Germinal center (tissue), 1 donor: ENCODE data around the gene LRRC4C.

Experiments used
- DNase-seq: peaks from one replicate; pipeline ENCODE4 v3.0.0; 2012; ENCODE audit warnings: mixed read lengths, low spot score

LRRC4C gene

GRCh38 chr11:40370821-40371616 is 1088.4 kb downstream of the LRRC4C start:
- no peak for DNase-seq

GRCh38 chr11:40360206-40360798 is 1099.2 kb downstream of the LRRC4C start:
- DNase-seq: no peak

GRCh38 chr11:40354121-40354520 is 1105.3 kb downstream of the LRRC4C start:
- no peak for DNase-seq

GRCh38 chr11:40340911-40341310 is 1118.5 kb downstream of the LRRC4C start:
- DNase-seq: no peak

GRCh38 chr11:40338739-40339138 is 1120.7 kb downstream of the LRRC4C start:
- DNase-seq: no peak

GRCh38 chr11:40338062-40338461 is 1121.4 kb downstream of the LRRC4C start:
- no peak for DNase-seq

- no peak for DNase-seq
Measured at GRCh38 chr11:40337118-40337517, 1122.3 kb downstream of the LRRC4C start.

- DNase-seq: no peak
Measured at GRCh38 chr11:40328890-40329614, 1130.4 kb downstream of the LRRC4C start.

- DNase-seq: no peak
Measured at GRCh38 chr11:40323241-40323640, 1136.2 kb downstream of the LRRC4C start.

- DNase-seq: no peak
Measured at GRCh38 chr11:40321537-40321936, 1137.9 kb downstream of the LRRC4C start.

- no peak for DNase-seq
Measured at GRCh38 chr11:40316171-40316570, 1143.3 kb downstream of the LRRC4C start.

- DNase-seq: no peak
Measured at GRCh38 chr11:40315122-40315521, 1144.3 kb downstream of the LRRC4C start.

- DNase-seq: no peak
Measured at GRCh38 chr11:40314327-40314726, 1145.1 kb downstream of the LRRC4C start.

- peak; percentile 6 for DNase-seq
Measured at GRCh38 chr11:40306938-40307548, 1152.4 kb downstream of the LRRC4C start.

GRCh38 chr11:40302669-40303068 is 1156.8 kb downstream of the LRRC4C start:
- no peak for DNase-seq

- no peak for DNase-seq
Measured at GRCh38 chr11:40295466-40295865, 1164.0 kb downstream of the LRRC4C start.

- DNase-seq: no peak
Measured at GRCh38 chr11:40294741-40295140, 1164.7 kb downstream of the LRRC4C start.

- DNase-seq: no peak
Measured at GRCh38 chr11:40294349-40294735, 1165.1 kb downstream of the LRRC4C start.

- peak; percentile 49 for DNase-seq
Measured at GRCh38 chr11:40293655-40294348, 1165.7 kb downstream of the LRRC4C start.

GRCh38 chr11:40292721-40293508 is 1166.5 kb downstream of the LRRC4C start:
- no peak for DNase-seq

GRCh38 chr11:40291741-40292140 is 1167.7 kb downstream of the LRRC4C start:
- DNase-seq: no peak
